Measurements from ENCODE around the gene C6orf132.

C6orf132 gene

DNA sequence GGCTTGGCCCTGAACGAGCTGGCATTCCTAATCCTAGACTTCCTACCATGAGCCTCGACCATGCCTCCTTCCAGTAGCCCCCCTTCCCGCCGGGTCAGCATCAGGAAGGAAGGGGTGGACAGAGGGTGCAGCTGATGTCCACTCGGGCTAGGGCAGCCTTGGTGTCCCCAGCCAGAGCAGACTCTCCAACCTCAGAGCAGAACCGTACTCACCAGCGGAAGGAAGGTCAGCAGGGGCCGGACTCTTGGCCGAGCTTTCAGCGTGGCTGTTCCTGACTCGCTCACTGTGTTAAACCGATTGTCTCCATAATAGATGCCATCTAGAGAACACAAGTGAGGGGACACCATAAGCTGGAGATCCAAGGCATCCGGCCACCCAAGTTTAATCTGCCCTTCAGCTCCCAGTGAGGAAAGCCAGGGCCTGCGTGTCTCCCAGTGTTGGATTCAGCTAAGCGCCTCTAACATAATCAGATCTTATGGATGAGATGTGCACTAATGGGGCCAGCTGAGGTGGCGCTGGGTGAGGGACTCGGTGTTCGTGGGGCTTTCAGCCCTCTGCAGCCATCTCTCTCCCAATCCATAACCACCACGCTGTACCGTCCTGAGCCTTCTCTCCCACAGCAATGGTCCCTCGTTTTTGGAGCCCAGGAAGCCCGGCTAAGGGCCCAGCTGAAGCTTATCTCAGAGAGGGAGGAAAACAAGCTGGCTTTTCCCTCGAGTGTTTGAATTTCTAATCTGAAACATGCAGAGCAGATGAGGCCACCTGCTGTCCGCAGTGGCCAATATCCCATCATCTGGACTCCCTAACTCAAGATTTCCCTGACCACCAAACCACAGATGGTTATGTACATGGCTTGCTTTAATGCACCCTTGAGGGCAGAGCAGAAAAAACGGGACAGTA, 13.7 kb downstream of the C6orf132 start:
- no peak overlapping the region for H3K4me2 ChIP-seq (ENCODE audit: low read length)
- no peaks in the 10 kb centered on the region for H3K36me3 ChIP-seq (ENCODE audit: control insufficient read depth, low read length)
- H3K27ac ChIP-seq (ENCODE audit: low read depth, low read length), result no peak overlapping the region
- no peaks in the 10 kb centered on the region for H3K79me2 ChIP-seq (ENCODE audit: control insufficient read depth, low read length)
- H3K9me3 ChIP-seq (ENCODE audit: control insufficient read depth, insufficient read depth, low read length), result no peaks in the 10 kb centered on the region
- TF ChIP-seq, protein P1, sequence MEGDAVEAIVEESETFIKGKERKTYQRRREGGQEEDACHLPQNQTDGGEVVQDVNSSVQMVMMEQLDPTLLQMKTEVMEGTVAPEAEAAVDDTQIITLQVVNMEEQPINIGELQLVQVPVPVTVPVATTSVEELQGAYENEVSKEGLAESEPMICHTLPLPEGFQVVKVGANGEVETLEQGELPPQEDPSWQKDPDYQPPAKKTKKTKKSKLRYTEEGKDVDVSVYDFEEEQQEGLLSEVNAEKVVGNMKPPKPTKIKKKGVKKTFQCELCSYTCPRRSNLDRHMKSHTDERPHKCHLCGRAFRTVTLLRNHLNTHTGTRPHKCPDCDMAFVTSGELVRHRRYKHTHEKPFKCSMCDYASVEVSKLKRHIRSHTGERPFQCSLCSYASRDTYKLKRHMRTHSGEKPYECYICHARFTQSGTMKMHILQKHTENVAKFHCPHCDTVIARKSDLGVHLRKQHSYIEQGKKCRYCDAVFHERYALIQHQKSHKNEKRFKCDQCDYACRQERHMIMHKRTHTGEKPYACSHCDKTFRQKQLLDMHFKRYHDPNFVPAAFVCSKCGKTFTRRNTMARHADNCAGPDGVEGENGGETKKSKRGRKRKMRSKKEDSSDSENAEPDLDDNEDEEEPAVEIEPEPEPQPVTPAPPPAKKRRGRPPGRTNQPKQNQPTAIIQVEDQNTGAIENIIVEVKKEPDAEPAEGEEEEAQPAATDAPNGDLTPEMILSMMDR (IDR thresholded peaks at IDR 0.05; ENCODE audit: low read depth, low read length, poor library complexity, severe bottlenecking), result no peak
- TF ChIP-seq EZH2phosphoT487 (IDR thresholded peaks at IDR 0.05; ENCODE audit: borderline replicate concordance, low read length), result no peak
- no peak overlapping the region for H3K4me3 ChIP-seq (ENCODE audit: low read length)
- no peaks in the 10 kb centered on the region for H4K20me1 ChIP-seq (ENCODE audit: control insufficient read depth, insufficient read depth, low read depth, low read length)
- H3K9me2 ChIP-seq (replicated peaks; ENCODE audit: control insufficient read depth, low read length), result no peaks in the 10 kb centered on the region
- H3K27me3 ChIP-seq (ENCODE audit: control insufficient read depth, low read length), result no peaks in the 10 kb centered on the region
- H3F3A ChIP-seq (ENCODE audit: control insufficient read depth, insufficient read depth), result no peaks in the 10 kb centered on the region
- no peaks in the 10 kb centered on the region for H3K4me1 ChIP-seq (ENCODE audit: control insufficient read depth, low read length)

DNA sequence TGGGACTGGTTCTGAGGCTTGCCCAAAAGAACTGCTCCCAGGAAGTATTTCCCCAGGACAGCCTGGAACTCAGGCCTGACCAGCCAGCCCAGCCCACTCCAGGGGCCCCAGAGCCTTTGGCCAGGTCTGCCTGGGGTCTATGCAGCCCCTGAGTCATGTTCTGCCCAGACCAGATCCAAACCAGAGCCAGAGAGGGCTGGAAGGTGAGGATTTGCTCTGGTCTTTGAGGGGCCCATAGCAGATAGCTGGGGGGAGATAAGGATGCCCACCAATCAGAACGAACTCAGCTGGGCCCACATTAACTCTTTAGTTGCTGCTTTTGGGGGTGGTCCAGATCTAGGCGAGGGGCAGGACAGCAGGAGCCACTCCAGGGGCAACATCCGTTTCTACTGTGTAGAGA, 16.8 kb downstream of the C6orf132 start:
- H3K4me3 ChIP-seq (ENCODE audit: low read length), result no peak overlapping the region
- H3K4me2 ChIP-seq (ENCODE audit: low read length), result no peak overlapping the region
- H3K9me2 ChIP-seq (replicated peaks; ENCODE audit: control insufficient read depth, low read length), result no peaks in the 10 kb centered on the region
- TF ChIP-seq, protein P1 (IDR thresholded peaks at IDR 0.05; ENCODE audit: low read depth, low read length, poor library complexity, severe bottlenecking), result no peak
- no peak for TF ChIP-seq EZH2phosphoT487 (IDR thresholded peaks at IDR 0.05; ENCODE audit: borderline replicate concordance, low read length)
- no peak overlapping the region for H3K27ac ChIP-seq (ENCODE audit: low read depth, low read length)
- no peaks in the 10 kb centered on the region for H3F3A ChIP-seq (ENCODE audit: control insufficient read depth, insufficient read depth)
- no peaks in the 10 kb centered on the region for H3K36me3 ChIP-seq (ENCODE audit: control insufficient read depth, low read length)
- H3K79me2 ChIP-seq (ENCODE audit: control insufficient read depth, low read length), result no peaks in the 10 kb centered on the region
- H3K27me3 ChIP-seq (ENCODE audit: control insufficient read depth, low read length), result no peaks in the 10 kb centered on the region
- H4K20me1 ChIP-seq (ENCODE audit: control insufficient read depth, insufficient read depth, low read depth, low read length), result no peaks in the 10 kb centered on the region
- H3K9me3 ChIP-seq (ENCODE audit: control insufficient read depth, insufficient read depth, low read length), result no peaks in the 10 kb centered on the region
- no peaks in the 10 kb centered on the region for H3K4me1 ChIP-seq (ENCODE audit: control insufficient read depth, low read length)

DNA sequence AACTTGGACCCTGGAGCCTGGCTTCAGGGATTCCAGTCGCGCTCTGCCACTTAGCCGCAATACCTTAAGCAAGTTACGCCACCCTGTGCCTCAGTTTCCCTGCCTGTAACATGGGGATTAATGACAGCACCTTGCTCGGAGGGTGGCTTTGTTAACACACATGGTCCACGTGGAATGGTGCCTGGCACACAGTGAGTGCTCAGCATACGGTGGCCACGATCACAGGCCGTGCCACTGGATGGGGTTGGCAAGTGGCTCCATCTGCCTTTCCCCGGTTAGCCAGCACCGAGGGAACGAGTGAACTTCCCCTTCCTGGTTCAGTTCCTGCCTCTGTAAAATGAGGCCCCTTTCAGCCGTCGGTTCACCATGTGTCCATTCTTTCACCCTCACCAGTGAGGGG, 17.2 kb downstream of the C6orf132 start:
- H3K27me3 ChIP-seq (ENCODE audit: control insufficient read depth, low read length), result no peaks in the 10 kb centered on the region
- H3K4me2 ChIP-seq (ENCODE audit: low read length), result no peak overlapping the region
- no peaks in the 10 kb centered on the region for H3K9me2 ChIP-seq (replicated peaks; ENCODE audit: control insufficient read depth, low read length)
- no peak overlapping the region for H3K4me3 ChIP-seq (ENCODE audit: low read length)
- no peaks in the 10 kb centered on the region for H3F3A ChIP-seq (ENCODE audit: control insufficient read depth, insufficient read depth)
- no peaks in the 10 kb centered on the region for H3K79me2 ChIP-seq (ENCODE audit: control insufficient read depth, low read length)
- H4K20me1 ChIP-seq (ENCODE audit: control insufficient read depth, insufficient read depth, low read depth, low read length), result no peaks in the 10 kb centered on the region
- TF ChIP-seq, protein P1 (IDR thresholded peaks at IDR 0.05; ENCODE audit: low read depth, low read length, poor library complexity, severe bottlenecking), result no peak
- TF ChIP-seq EZH2phosphoT487 (IDR thresholded peaks at IDR 0.05; ENCODE audit: borderline replicate concordance, low read length), result no peak
- H3K4me1 ChIP-seq (ENCODE audit: control insufficient read depth, low read length), result no peaks in the 10 kb centered on the region
- H3K27ac ChIP-seq (ENCODE audit: low read depth, low read length), result no peak overlapping the region
- H3K36me3 ChIP-seq (ENCODE audit: control insufficient read depth, low read length), result no peaks in the 10 kb centered on the region
- H3K9me3 ChIP-seq (ENCODE audit: control insufficient read depth, insufficient read depth, low read length), result no peaks in the 10 kb centered on the region

Data from DOHH2 (cell line).